Measurements from ENCODE around the gene RASSF5.

The RASSF5 gene

DNA sequence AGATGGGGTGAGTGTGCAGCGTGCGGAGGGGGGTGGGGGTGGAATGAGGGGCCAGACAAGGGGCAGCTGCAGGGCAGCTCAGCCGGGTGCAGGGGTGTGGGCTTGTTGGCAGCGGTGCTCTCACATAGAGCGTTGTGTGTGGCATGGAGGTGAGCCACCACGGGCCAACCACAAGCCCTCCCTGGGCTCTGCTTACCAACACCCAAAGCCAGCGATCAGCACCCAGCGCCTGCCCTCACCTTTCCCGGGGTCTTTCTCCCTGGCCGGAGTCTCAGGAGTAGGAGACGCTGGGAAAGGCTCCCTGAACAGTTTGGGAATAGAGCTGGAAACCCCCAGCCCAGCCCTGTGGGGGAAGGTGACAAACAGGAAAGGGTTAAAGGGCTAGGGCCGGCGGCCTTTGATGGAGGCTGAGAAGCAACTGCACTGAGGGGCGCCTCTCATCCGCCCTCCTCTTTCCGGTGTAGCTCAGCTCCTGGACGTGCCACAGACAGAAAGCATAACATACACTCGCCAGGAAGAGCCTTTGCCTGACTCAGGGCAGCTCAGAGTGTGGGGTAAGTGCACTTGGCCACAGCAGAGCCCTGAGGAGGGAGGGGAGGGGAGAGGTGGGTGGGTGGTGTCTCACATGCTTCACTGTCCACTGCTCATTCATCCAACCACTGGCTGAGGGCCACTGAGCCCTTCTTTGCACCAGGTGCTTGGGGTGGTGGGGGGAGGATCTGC lies 36.5 kb upstream of the RASSF5 start:
- Histone ChIP-seq H3K9me3 (ENCODE audit: control insufficient read depth, low read length) (no peaks in the 10 kb centered on the region), H3K79me2 (no peaks in the 10 kb centered on the region), H3K4me3 (ENCODE audit: low read depth, low read length) (peak overlapping the region; percentile 45), H2AFZ (peak overlapping the region; percentile 60), H3K4me2 (ENCODE audit: low read length) (peak overlapping the region; percentile 87), H3K27ac (no peak overlapping the region), H3K4me1 (peaks cover 10% of the 10 kb centered on the region), H3K27me3 (ENCODE audit: control insufficient read depth, insufficient read depth, low read length) (no peaks in the 10 kb centered on the region), H3K36me3 (ENCODE audit: control insufficient read depth, insufficient read depth, low read length) (no peaks in the 10 kb centered on the region), H3K9ac (no peak overlapping the region)
- TF ChIP-seq, protein P1, sequence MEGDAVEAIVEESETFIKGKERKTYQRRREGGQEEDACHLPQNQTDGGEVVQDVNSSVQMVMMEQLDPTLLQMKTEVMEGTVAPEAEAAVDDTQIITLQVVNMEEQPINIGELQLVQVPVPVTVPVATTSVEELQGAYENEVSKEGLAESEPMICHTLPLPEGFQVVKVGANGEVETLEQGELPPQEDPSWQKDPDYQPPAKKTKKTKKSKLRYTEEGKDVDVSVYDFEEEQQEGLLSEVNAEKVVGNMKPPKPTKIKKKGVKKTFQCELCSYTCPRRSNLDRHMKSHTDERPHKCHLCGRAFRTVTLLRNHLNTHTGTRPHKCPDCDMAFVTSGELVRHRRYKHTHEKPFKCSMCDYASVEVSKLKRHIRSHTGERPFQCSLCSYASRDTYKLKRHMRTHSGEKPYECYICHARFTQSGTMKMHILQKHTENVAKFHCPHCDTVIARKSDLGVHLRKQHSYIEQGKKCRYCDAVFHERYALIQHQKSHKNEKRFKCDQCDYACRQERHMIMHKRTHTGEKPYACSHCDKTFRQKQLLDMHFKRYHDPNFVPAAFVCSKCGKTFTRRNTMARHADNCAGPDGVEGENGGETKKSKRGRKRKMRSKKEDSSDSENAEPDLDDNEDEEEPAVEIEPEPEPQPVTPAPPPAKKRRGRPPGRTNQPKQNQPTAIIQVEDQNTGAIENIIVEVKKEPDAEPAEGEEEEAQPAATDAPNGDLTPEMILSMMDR (IDR thresholded peaks at IDR 0.05) = no peak

DNA sequence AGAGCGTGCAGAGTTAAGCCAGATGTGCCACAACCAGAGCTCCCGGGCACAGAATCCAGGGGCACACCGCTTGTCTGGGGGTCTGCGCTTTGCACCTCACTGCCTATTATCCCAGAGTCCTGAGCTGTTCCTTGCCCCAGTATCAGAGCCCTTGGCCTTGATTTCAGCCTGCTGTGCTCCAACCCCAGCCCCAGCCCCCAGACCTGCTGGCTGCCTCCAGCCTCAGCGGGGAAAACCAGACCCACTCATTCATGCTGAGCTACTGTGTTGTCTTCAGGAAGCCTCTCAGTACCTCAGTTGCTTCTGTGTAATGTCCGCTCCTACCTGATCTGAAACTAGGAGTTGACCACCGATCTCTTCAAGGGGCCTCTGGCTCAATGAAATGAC lies 35.9 kb upstream of the RASSF5 start:
- no peak overlapping the region for H3K4me3 ChIP-seq (ENCODE audit: low read depth, low read length)
- no peaks in the 10 kb centered on the region for H3K27me3 ChIP-seq (ENCODE audit: control insufficient read depth, insufficient read depth, low read length)
- no peak overlapping the region for H3K9ac ChIP-seq
- TF ChIP-seq, protein P1 (IDR thresholded peaks at IDR 0.05) = no peak
- peaks cover 10% of the 10 kb centered on the region for H3K4me1 ChIP-seq
- no peaks in the 10 kb centered on the region for H3K9me3 ChIP-seq (ENCODE audit: control insufficient read depth, low read length)
- H3K4me2 ChIP-seq (ENCODE audit: low read length) = peak overlapping the region; percentile 87
- H3K36me3 ChIP-seq (ENCODE audit: control insufficient read depth, insufficient read depth, low read length) = no peaks in the 10 kb centered on the region
- H3K79me2 ChIP-seq = no peaks in the 10 kb centered on the region
- no peak overlapping the region for H3K27ac ChIP-seq
- H2AFZ ChIP-seq = no peak overlapping the region

DNA sequence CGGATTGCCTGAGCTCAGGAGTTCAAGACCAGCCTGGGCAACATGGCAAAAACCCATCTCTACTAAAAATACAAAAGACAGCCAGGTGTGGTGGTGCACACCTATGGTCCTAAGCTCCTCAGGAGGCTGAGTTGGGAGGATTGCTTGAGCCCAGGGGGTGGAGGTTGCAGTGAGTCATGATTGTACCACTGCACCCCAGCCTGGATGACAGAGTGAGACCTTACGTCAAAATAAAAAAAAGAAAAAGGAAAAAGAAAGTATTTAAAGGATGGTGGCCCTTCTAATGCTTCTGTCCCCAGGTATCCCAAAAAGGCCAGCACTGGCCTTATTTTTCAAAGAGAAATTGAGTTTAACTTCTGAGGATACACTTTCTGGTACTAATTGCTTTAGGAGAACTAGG lies 35.3 kb upstream of the RASSF5 start:
- H3K27ac ChIP-seq = no peak overlapping the region
- H3K9ac ChIP-seq = no peak overlapping the region

DNA sequence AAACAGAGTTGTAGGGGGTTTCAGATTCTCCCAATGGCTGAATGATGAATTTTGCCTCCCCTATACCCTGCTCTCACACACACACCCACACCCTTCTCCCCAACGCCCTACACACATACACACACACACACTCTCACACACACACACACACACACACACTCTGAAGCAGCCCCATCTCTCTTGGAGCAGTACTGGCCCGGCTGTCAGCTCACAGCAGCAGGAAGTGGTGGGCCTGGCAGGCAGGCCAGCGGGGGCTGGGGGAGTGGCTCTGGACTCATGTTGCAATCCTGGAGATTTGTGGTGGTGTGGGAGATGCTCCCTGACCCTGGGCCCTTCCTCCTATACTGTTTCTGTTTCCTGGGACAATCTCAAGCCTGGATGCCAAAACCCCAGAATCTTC lies 34.9 kb upstream of the RASSF5 start:
- H3K79me2 ChIP-seq = no peaks in the 10 kb centered on the region
- no peak overlapping the region for H3K9ac ChIP-seq
- H3K4me2 ChIP-seq (ENCODE audit: low read length) = no peak overlapping the region
- H3K4me1 ChIP-seq = peaks cover 10% of the 10 kb centered on the region
- H3K36me3 ChIP-seq (ENCODE audit: control insufficient read depth, insufficient read depth, low read length) = no peaks in the 10 kb centered on the region
- TF ChIP-seq, protein P1 (IDR thresholded peaks at IDR 0.05) = no peak
- H3K27me3 ChIP-seq (ENCODE audit: control insufficient read depth, insufficient read depth, low read length) = no peaks in the 10 kb centered on the region
- H3K9me3 ChIP-seq (ENCODE audit: control insufficient read depth, low read length) = no peaks in the 10 kb centered on the region
- no peak overlapping the region for H3K4me3 ChIP-seq (ENCODE audit: low read depth, low read length)
- no peak overlapping the region for H3K27ac ChIP-seq
- H2AFZ ChIP-seq = no peak overlapping the region

More for the DNA sequence above, 35.3 kb upstream of the RASSF5 start:
- TF ChIP-seq, protein P1 (IDR thresholded peaks at IDR 0.05) = no peak
- Histone ChIP-seq H3K4me3 (ENCODE audit: low read depth, low read length) (no peak overlapping the region), H3K79me2 (no peaks in the 10 kb centered on the region), H3K9me3 (ENCODE audit: control insufficient read depth, low read length) (no peaks in the 10 kb centered on the region), H3K4me2 (ENCODE audit: low read length) (no peak overlapping the region), H2AFZ (no peak overlapping the region), H3K27me3 (ENCODE audit: control insufficient read depth, insufficient read depth, low read length) (no peaks in the 10 kb centered on the region), H3K36me3 (ENCODE audit: control insufficient read depth, insufficient read depth, low read length) (no peaks in the 10 kb centered on the region), H3K4me1 (peaks cover 10% of the 10 kb centered on the region)

DNA sequence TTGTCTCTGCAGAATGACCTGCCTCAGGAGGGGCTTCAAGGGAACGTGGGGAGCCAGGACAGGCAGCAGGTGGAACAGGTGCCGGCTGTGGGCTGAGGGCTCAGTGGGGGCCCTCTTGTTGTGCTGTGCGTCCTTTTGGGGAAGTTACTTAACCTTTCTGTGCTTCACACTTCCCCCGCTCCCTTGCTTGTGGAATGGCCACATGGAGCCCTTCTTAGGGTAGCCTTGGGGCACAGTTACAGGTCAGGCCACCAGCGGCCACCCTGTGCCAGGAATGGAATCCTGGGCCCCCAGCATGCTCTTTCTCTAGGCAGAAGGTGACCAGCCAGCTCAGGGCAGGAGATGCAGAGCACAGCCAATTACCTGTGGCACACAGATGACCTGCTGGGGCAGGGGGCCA lies 34.4 kb upstream of the RASSF5 start:
- no peaks in the 10 kb centered on the region for H3K79me2 ChIP-seq
- H3K9ac ChIP-seq = no peak overlapping the region
- H3K9me3 ChIP-seq (ENCODE audit: control insufficient read depth, low read length) = no peaks in the 10 kb centered on the region
- H2AFZ ChIP-seq = no peak overlapping the region
- H3K4me3 ChIP-seq (ENCODE audit: low read depth, low read length) = no peak overlapping the region
- TF ChIP-seq, protein P1 (IDR thresholded peaks at IDR 0.05) = no peak
- H3K27me3 ChIP-seq (ENCODE audit: control insufficient read depth, insufficient read depth, low read length) = no peaks in the 10 kb centered on the region
- no peaks in the 10 kb centered on the region for H3K36me3 ChIP-seq (ENCODE audit: control insufficient read depth, insufficient read depth, low read length)
- no peak overlapping the region for H3K27ac ChIP-seq
- H3K4me1 ChIP-seq = peaks cover 10% of the 10 kb centered on the region
- H3K4me2 ChIP-seq (ENCODE audit: low read length) = no peak overlapping the region
